ENCODE measurements around the gene WLS. TPM values are rescaled to one million over a fixed set of nuclear protein-coding genes. Genes with fewer than 3 reads are reported as not detected.

WLS gene
- total RNA-seq, 1 donor from 2014 or later: 306 TPM

- no peak for DNase-seq (ENCODE audit: extremely low spot score, unreplicated experiment)
These were observed 90.3 kb downstream of the WLS start for GRCh38 chr1:68142036-68142435.

GRCh38 chr1:68141071-68142021 lies 91.0 kb downstream of the WLS start:
- Mint-ChIP-seq H3K27ac (peak overlapping the region; percentile 89), H3K4me1 (ENCODE audit: unreplicated experiment) (peaks cover 32% of the 10 kb centered on the region), H3K36me3 (peaks cover 56% of the 10 kb centered on the region), H3K9me3 (no peaks in the 10 kb centered on the region), H3K27me3 (no peaks in the 10 kb centered on the region), H3K4me3 (peak overlapping the region; percentile 51)
- TF ChIP-seq CTCF (conservative IDR thresholded peaks at IDR 0.05): no peak
- no peak for DNase-seq (ENCODE audit: extremely low spot score, unreplicated experiment)

More at GRCh38 chr1:68142036-68142435, 90.3 kb downstream of the WLS start:
- H3K9me3 Mint-ChIP-seq: no peaks in the 10 kb centered on the region
- H3K4me1 Mint-ChIP-seq (ENCODE audit: unreplicated experiment): peaks cover 32% of the 10 kb centered on the region
- peaks cover 52% of the 10 kb centered on the region for H3K36me3 Mint-ChIP-seq
- no peaks in the 10 kb centered on the region for H3K27me3 Mint-ChIP-seq
- no peak for TF ChIP-seq CTCF (conservative IDR thresholded peaks at IDR 0.05)
- peak overlapping the region; percentile 51 for H3K4me3 Mint-ChIP-seq
- peak overlapping the region; percentile 89 for H3K27ac Mint-ChIP-seq

- no peak for TF ChIP-seq CTCF (conservative IDR thresholded peaks at IDR 0.05)
- no peaks in the 10 kb centered on the region for H3K27me3 Mint-ChIP-seq
- no peaks in the 10 kb centered on the region for H3K9me3 Mint-ChIP-seq
- peaks cover 59% of the 10 kb centered on the region for H3K36me3 Mint-ChIP-seq
- no peak for DNase-seq (ENCODE audit: extremely low spot score, unreplicated experiment)
- peak overlapping the region; percentile 89 for H3K27ac Mint-ChIP-seq
- H3K4me1 Mint-ChIP-seq (ENCODE audit: unreplicated experiment): peaks cover 30% of the 10 kb centered on the region
- H3K4me3 Mint-ChIP-seq: no peak overlapping the region
These were observed 91.8 kb downstream of the WLS start for GRCh38 chr1:68140536-68140935.

GRCh38 chr1:68136187-68136586 lies 96.1 kb downstream of the WLS start:
- Mint-ChIP-seq H3K4me3 (no peak overlapping the region), H3K27me3 (no peaks in the 10 kb centered on the region), H3K36me3 (peaks cover 54% of the 10 kb centered on the region), H3K27ac (no peak overlapping the region), H3K4me1 (ENCODE audit: unreplicated experiment) (peaks cover 11% of the 10 kb centered on the region), H3K9me3 (no peaks in the 10 kb centered on the region)
- no peak for TF ChIP-seq CTCF (conservative IDR thresholded peaks at IDR 0.05)
- no peak for DNase-seq (ENCODE audit: extremely low spot score, unreplicated experiment)

GRCh38 chr1:68132426-68133130 lies 99.7 kb downstream of the WLS start:
- Mint-ChIP-seq H3K27me3 (no peaks in the 10 kb centered on the region), H3K36me3 (peaks cover 49% of the 10 kb centered on the region), H3K9me3 (no peaks in the 10 kb centered on the region), H3K27ac (no peak overlapping the region), H3K4me1 (ENCODE audit: unreplicated experiment) (peaks cover 3% of the 10 kb centered on the region), H3K4me3 (no peak overlapping the region)
- TF ChIP-seq CTCF (conservative IDR thresholded peaks at IDR 0.05): no peak
- DNase-seq (ENCODE audit: extremely low spot score, unreplicated experiment): no peak

Measured in type B pancreatic cell (in vitro differentiated cells).